Skeletal muscle satellite cell (primary cell): Measurements from ENCODE around the gene COPA.
"Not testable (repeated sequence)": the region's sequence is repeated elsewhere in the genome, so short reads cannot be mapped to it uniquely, and the experiment has no call there.

ENCODE experiments used
- H3K27me3 ChIP-seq: 2 replicates; pipeline ENCODE4 v1.7.0; 2013; ENCODE audit warnings: low read length; ENCODE audit not compliant: control insufficient read depth, insufficient read depth
- H3K36me3 ChIP-seq: 2 replicates; pipeline ENCODE4 v1.7.0; 2013; ENCODE audit warnings: mild to moderate bottlenecking, control low read depth, low read length; ENCODE audit not compliant: insufficient read depth
- H3K4me1 ChIP-seq: 2 replicates; pipeline ENCODE4 v1.7.0; 2013; ENCODE audit warnings: low read length; ENCODE audit not compliant: control insufficient read depth, insufficient read depth
- H3K4me2 ChIP-seq: 2 replicates; pipeline ENCODE4 v1.7.0; 2013; ENCODE audit warnings: mild to moderate bottlenecking, low read length
- H3K4me3 ChIP-seq: 2 replicates; pipeline ENCODE4 v1.7.0; 2013; ENCODE audit warnings: low read length
- H3K9ac ChIP-seq: 2 replicates; pipeline ENCODE4 v1.7.0; 2013; ENCODE audit warnings: mild to moderate bottlenecking, low read depth, low read length, moderate library complexity
- H3K9me3 ChIP-seq: replicated peaks from 2 replicates; pipeline ENCODE4 v1.7.0; 2013; ENCODE audit warnings: mild to moderate bottlenecking, control low read depth, low read length

The COPA gene

GRCh38 chr1:160315359-160315758 lies 27.7 kb downstream of the COPA start:
- Histone ChIP-seq H3K9ac (no peak overlapping the region), H3K4me2 (no peak overlapping the region), H3K4me3 (no peak overlapping the region), H3K4me1 (peaks cover under 1% of the 10 kb centered on the region), H3K36me3 (peaks cover 78% of the 10 kb centered on the region), H3K9me3 (no peaks in the 10 kb centered on the region), H3K27me3 (no peaks in the 10 kb centered on the region)

DNA sequence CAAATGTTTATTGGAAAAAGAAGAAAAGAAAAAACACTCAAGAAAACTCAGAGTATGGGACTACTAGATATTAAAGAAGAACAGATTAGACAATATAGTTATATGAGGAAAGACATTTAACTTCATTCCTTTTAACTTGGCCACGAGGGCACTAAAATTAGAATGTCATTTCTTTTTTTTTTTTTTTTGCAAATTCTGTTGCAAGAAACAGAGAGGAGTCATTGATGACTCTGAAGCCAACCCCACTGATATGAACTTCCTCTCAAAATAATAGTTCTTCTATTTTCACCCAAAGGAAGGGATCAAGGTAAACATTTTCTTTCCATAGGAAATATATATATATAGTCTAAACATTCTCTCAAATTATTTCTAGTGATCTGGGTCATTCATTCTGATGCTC lies 33.5 kb downstream of the COPA start:
- Histone ChIP-seq H3K36me3 (peaks cover 92% of the 10 kb centered on the region), H3K9ac (peak overlapping the region; percentile 50), H3K27me3 (no peaks in the 10 kb centered on the region), H3K4me3 (no peak overlapping the region), H3K4me1 (peaks cover 17% of the 10 kb centered on the region), H3K4me2 (peak overlapping the region; percentile 55), H3K9me3 (no peaks in the 10 kb centered on the region)

DNA sequence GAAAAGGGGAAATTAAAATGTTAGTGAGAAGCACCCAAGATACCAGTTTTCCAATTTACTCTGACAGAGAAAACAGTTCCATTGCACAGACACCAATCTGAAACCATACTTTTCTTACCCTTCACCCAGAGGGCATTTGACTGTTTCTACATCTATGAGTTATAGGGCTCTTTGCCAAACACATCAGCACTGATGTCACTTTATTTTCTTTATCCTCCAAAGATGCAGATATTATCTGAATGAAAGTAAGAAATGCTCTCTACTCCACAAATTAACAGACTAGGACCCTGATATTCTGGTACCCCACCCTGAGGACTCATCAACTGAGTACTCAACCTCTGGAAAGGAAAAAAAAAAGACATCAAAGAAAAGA lies 33.9 kb downstream of the COPA start:
- peak overlapping the region; percentile 55 for H3K4me2 ChIP-seq
- no peak overlapping the region for H3K4me3 ChIP-seq
- peaks cover 17% of the 10 kb centered on the region for H3K4me1 ChIP-seq
- H3K9ac ChIP-seq = peak overlapping the region; percentile 50
- no peaks in the 10 kb centered on the region for H3K27me3 ChIP-seq
- H3K36me3 ChIP-seq = peaks cover 90% of the 10 kb centered on the region
- H3K9me3 ChIP-seq = no peaks in the 10 kb centered on the region

DNA sequence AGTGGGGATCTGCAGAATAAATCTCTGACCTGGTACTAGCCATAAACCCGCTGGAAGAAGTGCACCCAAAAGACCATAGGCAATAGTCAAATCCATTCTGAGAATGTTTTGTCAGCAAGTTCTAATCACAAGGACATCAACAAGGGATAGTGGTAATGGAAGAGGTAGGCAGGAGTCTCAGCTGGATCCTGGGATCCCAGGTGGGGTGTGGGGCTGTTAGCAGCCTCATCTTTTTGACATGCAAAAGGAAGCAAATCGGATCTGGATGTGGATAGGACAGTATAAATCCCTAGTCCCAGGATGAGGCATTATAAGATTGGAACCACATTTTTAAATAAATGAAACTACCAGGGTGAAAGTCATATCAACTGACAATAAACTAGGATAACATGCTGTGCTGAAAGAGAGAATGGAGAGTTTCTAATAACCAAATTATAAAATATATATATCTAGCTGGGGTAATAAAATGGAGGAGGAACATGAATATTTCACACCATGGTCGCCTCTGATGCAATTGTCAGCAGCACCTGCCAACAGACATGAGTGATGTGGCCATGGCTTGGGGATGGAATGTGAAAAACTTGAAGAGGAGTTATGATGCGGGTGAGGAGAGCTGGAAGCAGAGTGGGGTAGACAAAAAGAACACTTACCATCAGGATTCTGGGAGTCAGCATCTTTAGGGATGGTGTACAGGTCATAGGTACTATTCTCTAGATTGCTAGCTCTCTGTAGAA lies 34.4 kb downstream of the COPA start:
- H3K4me1 ChIP-seq = peaks cover 17% of the 10 kb centered on the region
- H3K9me3 ChIP-seq = no peaks in the 10 kb centered on the region
- no peak overlapping the region for H3K9ac ChIP-seq
- H3K27me3 ChIP-seq = no peaks in the 10 kb centered on the region
- H3K4me3 ChIP-seq = no peak overlapping the region
- peaks cover 88% of the 10 kb centered on the region for H3K36me3 ChIP-seq
- peak overlapping the region; percentile 55 for H3K4me2 ChIP-seq

- Histone ChIP-seq H3K4me1 (peaks cover 17% of the 10 kb centered on the region), H3K9me3 (no peaks in the 10 kb centered on the region), H3K27me3 (no peaks in the 10 kb centered on the region), H3K9ac (no peak overlapping the region), H3K4me3 (no peak overlapping the region), H3K4me2 (no peak overlapping the region), H3K36me3 (peaks cover 82% of the 10 kb centered on the region)
These were observed 35.8 kb downstream of the COPA start for GRCh38 chr1:160307118-160307791.

DNA sequence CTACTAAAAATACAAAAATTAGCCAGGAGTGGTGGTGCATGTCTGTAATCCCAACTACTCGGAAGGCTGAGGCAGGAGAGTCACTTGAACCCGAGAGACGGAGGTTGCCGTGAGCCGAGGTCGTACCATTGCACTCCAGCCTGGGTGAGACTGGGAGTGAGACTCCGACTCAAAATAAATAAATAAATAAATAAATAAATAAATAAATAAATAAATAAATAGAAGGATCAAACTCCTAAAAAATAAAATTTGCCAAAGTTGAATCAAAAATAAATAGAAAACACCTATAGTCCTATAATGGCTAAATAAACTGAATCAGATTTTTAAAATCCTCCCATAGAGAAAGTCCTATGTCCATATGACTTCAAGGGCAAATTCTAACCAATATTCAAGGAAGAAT lies 42.9 kb downstream of the COPA start:
- Histone ChIP-seq H3K36me3 (peaks cover 75% of the 10 kb centered on the region), H3K9me3 (no peaks in the 10 kb centered on the region), H3K4me3 (no peak overlapping the region), H3K4me2 (no peak overlapping the region), H3K27me3 (no peaks in the 10 kb centered on the region), H3K9ac (no peak overlapping the region), H3K4me1 (no peaks in the 10 kb centered on the region)

DNA sequence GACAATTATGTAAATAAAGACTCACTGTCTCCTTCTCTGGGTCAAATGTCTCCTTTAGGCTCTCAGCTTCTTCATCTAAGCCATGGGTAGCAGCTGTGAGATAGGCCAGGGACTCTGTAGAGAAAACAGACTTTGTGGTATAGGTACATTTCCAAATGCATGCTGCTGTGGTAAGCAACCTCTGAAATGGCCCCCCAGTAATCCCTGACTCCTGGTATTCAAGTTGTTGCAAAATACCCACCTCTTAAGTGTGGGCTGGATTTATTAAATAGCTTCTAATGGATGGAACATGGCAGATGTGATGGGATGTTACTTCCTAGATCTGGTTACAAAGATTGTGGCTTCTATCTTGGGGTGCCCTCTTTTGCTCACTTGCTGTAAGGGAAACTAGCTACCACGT lies 47.0 kb downstream of the COPA start:
- no peak overlapping the region for H3K4me2 ChIP-seq
- H3K9me3 ChIP-seq = no peaks in the 10 kb centered on the region
- H3K4me3 ChIP-seq = no peak overlapping the region
- no peaks in the 10 kb centered on the region for H3K4me1 ChIP-seq
- no peak overlapping the region for H3K9ac ChIP-seq
- H3K36me3 ChIP-seq = peaks cover 94% of the 10 kb centered on the region
- H3K27me3 ChIP-seq = no peaks in the 10 kb centered on the region

GRCh38 chr1:160293020-160293968 lies 49.8 kb downstream of the COPA start:
- no peaks in the 10 kb centered on the region for H3K9me3 ChIP-seq
- no peak overlapping the region for H3K4me3 ChIP-seq
- H3K4me2 ChIP-seq = no peak overlapping the region
- no peak overlapping the region for H3K9ac ChIP-seq
- peaks cover 94% of the 10 kb centered on the region for H3K36me3 ChIP-seq
- no peaks in the 10 kb centered on the region for H3K27me3 ChIP-seq
- H3K4me1 ChIP-seq = no peaks in the 10 kb centered on the region

DNA sequence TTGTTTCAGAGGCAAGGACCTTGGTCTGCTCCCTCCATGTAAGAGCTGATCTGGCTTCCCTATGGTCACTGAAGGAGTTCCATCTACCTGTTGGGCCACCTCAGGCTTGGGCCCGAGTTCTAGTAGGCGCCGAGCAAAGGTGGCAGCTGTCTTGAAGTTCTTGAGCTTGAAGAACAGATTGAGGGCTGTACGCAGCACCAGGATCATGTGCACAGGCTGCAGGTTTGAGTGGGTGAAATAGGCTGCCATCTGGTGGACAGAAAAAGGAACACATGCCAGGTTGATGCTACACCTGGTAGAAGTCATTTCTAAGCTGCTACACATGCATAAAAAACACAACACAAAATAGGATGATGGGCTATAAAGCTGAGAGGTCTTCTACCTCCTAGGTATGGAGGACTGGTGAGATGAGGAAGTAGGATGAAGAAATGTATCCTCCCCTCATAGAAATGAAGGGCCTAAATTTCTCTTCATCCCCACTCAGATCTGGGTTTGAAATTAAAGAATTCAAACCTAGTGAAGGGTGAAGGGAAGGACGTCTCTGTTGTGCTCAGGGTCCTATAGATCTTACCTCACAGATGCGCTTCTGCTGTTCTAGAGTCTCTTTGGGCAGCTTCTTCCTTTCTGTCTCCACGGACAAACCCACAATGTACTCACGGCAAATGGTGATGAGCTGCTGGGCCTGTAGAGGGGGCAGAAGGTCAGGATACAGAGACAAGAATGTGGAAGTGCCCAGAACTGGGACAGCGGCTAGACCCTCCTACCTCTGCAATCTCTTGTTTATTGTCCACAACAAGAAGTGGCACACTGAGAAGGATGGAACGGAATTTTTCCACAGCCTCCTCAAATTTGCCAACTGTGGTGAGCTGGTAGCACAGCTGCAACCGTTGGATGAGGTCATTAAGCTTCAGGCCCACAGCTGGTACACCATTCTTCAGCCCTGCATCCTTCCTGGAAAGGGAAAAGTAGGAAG lies 51.5 kb downstream of the COPA start:
- Histone ChIP-seq H3K36me3 (peaks cover 78% of the 10 kb centered on the region), H3K4me3 (no peak overlapping the region), H3K4me2 (no peak overlapping the region), H3K9ac (no peak overlapping the region), H3K9me3 (no peaks in the 10 kb centered on the region), H3K4me1 (no peaks in the 10 kb centered on the region), H3K27me3 (no peaks in the 10 kb centered on the region)

- H3K4me3 ChIP-seq = not testable (repeated sequence)
- H3K36me3 ChIP-seq = peaks cover 45% of the 10 kb centered on the region
These were observed 55.3 kb downstream of the COPA start for GRCh38 chr1:160287769-160288168.

More at GRCh38 chr1:160287769-160288168, 55.3 kb downstream of the COPA start:
- H3K9ac ChIP-seq, H3K9me3 ChIP-seq, H3K4me2 ChIP-seq, H3K27me3 ChIP-seq: not testable (repeated sequence)
- peaks cover 12% of the 10 kb centered on the region for H3K4me1 ChIP-seq
